ENCODE data around the gene NME8. TPM values are rescaled to one million over a fixed set of nuclear protein-coding genes. Genes with fewer than 3 reads are reported as not detected.

NME8 gene
- total RNA-seq, 2 experiments from 2014 or later: not detected

DNA sequence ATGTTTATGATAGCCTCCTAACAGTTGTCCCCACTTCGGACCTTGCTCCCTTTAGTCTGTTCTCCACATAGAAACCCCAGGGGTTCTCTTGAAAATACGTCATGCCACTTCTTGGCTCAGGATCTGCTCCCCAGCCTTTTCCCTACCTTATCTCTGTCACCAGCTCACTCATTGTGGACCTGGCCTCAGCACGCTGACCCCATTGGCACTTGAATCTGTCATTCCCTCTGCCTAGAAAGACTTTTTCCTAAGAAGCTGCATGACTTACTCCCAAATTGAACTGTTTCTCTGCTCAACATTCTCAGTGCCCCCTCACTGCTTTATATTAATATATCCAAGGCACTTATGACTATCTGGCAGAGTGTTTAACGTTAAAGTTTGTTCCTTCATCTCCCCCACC, 80.5 kb downstream of the NME8 start:
- CTCF ChIA-PET (ENCODE audit: unreplicated experiment): no interaction called here
- POLR2A ChIA-PET: no interaction called here
- H3K27ac ChIP-seq (ENCODE audit: low read depth, low read length, poor library complexity, severe bottlenecking): no peak overlapping the region
- no peak overlapping the region for H3K4me2 ChIP-seq (ENCODE audit: low read length)
- H4K20me1 ChIP-seq (ENCODE audit: insufficient read depth, low read length): no peaks in the 10 kb centered on the region; the same call in 1 of the 2 replicates
- H3K4me1 ChIP-seq (ENCODE audit: insufficient read depth, low read length, poor library complexity, severe bottlenecking): no peaks in the 10 kb centered on the region
- no peaks in the 10 kb centered on the region for H3K36me3 ChIP-seq (ENCODE audit: insufficient read depth, low read length)
- H3K4me3 ChIP-seq (ENCODE audit: low read depth, low read length, poor library complexity, severe bottlenecking): no peak overlapping the region
- no peak overlapping the region for H2AFZ ChIP-seq (ENCODE audit: low read length)
- intact Hi-C loops (cut with micrococcal nuclease; ENCODE audit: unreplicated experiment): no loop called here
- TF ChIP-seq EZH2phosphoT487 (IDR thresholded peaks at IDR 0.05; ENCODE audit: borderline replicate concordance, low read depth, low read length): no peak
- TF ChIP-seq, protein P1, sequence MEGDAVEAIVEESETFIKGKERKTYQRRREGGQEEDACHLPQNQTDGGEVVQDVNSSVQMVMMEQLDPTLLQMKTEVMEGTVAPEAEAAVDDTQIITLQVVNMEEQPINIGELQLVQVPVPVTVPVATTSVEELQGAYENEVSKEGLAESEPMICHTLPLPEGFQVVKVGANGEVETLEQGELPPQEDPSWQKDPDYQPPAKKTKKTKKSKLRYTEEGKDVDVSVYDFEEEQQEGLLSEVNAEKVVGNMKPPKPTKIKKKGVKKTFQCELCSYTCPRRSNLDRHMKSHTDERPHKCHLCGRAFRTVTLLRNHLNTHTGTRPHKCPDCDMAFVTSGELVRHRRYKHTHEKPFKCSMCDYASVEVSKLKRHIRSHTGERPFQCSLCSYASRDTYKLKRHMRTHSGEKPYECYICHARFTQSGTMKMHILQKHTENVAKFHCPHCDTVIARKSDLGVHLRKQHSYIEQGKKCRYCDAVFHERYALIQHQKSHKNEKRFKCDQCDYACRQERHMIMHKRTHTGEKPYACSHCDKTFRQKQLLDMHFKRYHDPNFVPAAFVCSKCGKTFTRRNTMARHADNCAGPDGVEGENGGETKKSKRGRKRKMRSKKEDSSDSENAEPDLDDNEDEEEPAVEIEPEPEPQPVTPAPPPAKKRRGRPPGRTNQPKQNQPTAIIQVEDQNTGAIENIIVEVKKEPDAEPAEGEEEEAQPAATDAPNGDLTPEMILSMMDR (conservative IDR thresholded peaks at IDR 0.05; ENCODE audit: low read length): no peak
- no peak for DNase-seq (ENCODE audit: low spot score)
- no peaks in the 10 kb centered on the region for H3K79me2 ChIP-seq (ENCODE audit: insufficient read depth, low read depth, low read length)
- no TSS peak for BruUV-seq (replicated peaks)
- no peaks in the 10 kb centered on the region for H3K9me2 ChIP-seq (ENCODE audit: insufficient read depth, low read length)
- no peaks in the 10 kb centered on the region for H3K9me3 ChIP-seq (ENCODE audit: low read length)

GRCh38 chr7:37930226-37930948, 82.0 kb downstream of the NME8 start:
- H3K4me1 ChIP-seq (ENCODE audit: insufficient read depth, low read length, poor library complexity, severe bottlenecking): no peaks in the 10 kb centered on the region
- H3K4me3 ChIP-seq (ENCODE audit: low read depth, low read length, poor library complexity, severe bottlenecking): no peak overlapping the region
- no peak overlapping the region for H2AFZ ChIP-seq (ENCODE audit: low read length)
- H3K9me2 ChIP-seq (ENCODE audit: insufficient read depth, low read length): no peaks in the 10 kb centered on the region
- no peak for DNase-seq (ENCODE audit: low spot score)
- H3K36me3 ChIP-seq (ENCODE audit: insufficient read depth, low read length): no peaks in the 10 kb centered on the region
- H4K20me1 ChIP-seq (ENCODE audit: insufficient read depth, low read length): no peaks in the 10 kb centered on the region; the same call in 1 of the 2 replicates
- H3K27ac ChIP-seq (ENCODE audit: low read depth, low read length, poor library complexity, severe bottlenecking): no peak overlapping the region
- CTCF ChIA-PET (ENCODE audit: unreplicated experiment): no interaction called here
- no peaks in the 10 kb centered on the region for H3K79me2 ChIP-seq (ENCODE audit: insufficient read depth, low read depth, low read length)
- no peak overlapping the region for H3K4me2 ChIP-seq (ENCODE audit: low read length)
- POLR2A ChIA-PET: no interaction called here
- TF ChIP-seq EZH2phosphoT487 (IDR thresholded peaks at IDR 0.05; ENCODE audit: borderline replicate concordance, low read depth, low read length): no peak
- TF ChIP-seq, protein P1 (conservative IDR thresholded peaks at IDR 0.05; ENCODE audit: low read length): no peak
- BruUV-seq (replicated peaks): no TSS peak
- H3K9me3 ChIP-seq (ENCODE audit: low read length): no peaks in the 10 kb centered on the region
- intact Hi-C loops (cut with micrococcal nuclease; ENCODE audit: unreplicated experiment): no loop called here

DNA sequence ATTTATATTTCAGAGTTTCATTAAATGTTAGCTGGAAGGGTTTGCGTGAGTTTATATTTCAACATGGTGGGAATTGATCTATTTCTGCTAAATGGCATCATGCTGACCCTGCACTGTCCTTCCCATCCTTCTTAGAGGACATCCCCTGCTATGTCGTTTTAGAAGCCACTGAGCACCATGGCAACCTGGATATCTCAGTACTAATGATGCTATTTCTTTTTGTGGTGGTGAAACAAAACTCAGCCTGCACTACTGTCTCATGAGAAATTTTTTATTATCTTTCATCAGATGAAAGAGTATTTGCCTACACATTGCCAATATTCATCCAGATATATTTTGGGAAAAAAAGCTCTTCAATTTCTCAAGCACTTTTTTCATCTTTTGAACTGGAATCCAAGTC, 84.1 kb downstream of the NME8 start:
- TF ChIP-seq, protein P1 (conservative IDR thresholded peaks at IDR 0.05; ENCODE audit: low read length): no peak
- no peak for TF ChIP-seq EZH2phosphoT487 (IDR thresholded peaks at IDR 0.05; ENCODE audit: borderline replicate concordance, low read depth, low read length)
- ChIA-PET CTCF (ENCODE audit: unreplicated experiment) (no interaction called here), POLR2A (no interaction called here)
- H3K4me1 ChIP-seq (ENCODE audit: insufficient read depth, low read length, poor library complexity, severe bottlenecking): no peaks in the 10 kb centered on the region
- intact Hi-C loops (cut with micrococcal nuclease; ENCODE audit: unreplicated experiment): no loop called here
- H3K4me2 ChIP-seq (ENCODE audit: low read length): no peak overlapping the region
- no peak for DNase-seq (ENCODE audit: low spot score)
- H2AFZ ChIP-seq (ENCODE audit: low read length): no peak overlapping the region
- no TSS peak for BruUV-seq (replicated peaks)
- H3K79me2 ChIP-seq (ENCODE audit: insufficient read depth, low read depth, low read length): no peaks in the 10 kb centered on the region
- H3K9me2 ChIP-seq (ENCODE audit: insufficient read depth, low read length): no peaks in the 10 kb centered on the region
- H4K20me1 ChIP-seq (ENCODE audit: insufficient read depth, low read length): no peaks in the 10 kb centered on the region; the same call in 1 of the 2 replicates
- no peaks in the 10 kb centered on the region for H3K9me3 ChIP-seq (ENCODE audit: low read length)
- no peak overlapping the region for H3K4me3 ChIP-seq (ENCODE audit: low read depth, low read length, poor library complexity, severe bottlenecking)
- H3K36me3 ChIP-seq (ENCODE audit: insufficient read depth, low read length): no peaks in the 10 kb centered on the region
- no peak overlapping the region for H3K27ac ChIP-seq (ENCODE audit: low read depth, low read length, poor library complexity, severe bottlenecking)
